ENCODE results near the gene BCL2L13. TPM values are rescaled to one million over a fixed set of nuclear protein-coding genes. Genes with fewer than 3 reads are reported as not detected.

Gene BCL2L13
- total and polyA plus RNA-seq, 9 donors = 35.2 to 46.4 (median 40.2) TPM

DNA sequence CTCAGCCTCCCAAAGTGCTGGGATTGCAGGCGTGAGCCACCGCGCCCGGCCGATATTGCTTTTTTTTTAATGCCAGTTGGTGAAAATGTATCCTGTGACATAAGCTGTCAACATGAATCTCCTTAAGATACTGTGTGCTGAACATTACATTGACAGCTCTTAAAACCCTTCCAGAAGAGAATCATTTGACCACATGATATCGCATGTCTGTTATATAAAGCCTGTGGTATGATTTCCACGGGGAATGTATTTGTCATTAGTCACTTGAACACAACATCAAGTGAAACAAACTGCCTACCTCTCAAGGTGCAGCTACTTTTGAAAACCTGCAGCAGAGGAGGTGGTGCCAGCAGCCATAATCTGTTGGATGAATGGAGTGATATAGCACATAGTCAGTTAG is 67.0 kb downstream of the BCL2L13 start:
- Histone ChIP-seq H3K27me3 (ENCODE audit: control insufficient read depth, insufficient read depth, low read length) (no peaks in the 10 kb centered on the region), H3K36me3 (ENCODE audit: control insufficient read depth, insufficient read depth, low read length) (peaks cover 17% of the 10 kb centered on the region), H3K4me1 (ENCODE audit: control insufficient read depth, insufficient read depth, low read length) (no peaks in the 10 kb centered on the region), H3K9me3 (replicated peaks; ENCODE audit: control insufficient read depth, low read depth, low read length) (no peaks in the 10 kb centered on the region), H3K27ac (ENCODE audit: low read length) (no peak overlapping the region), H3K4me3 (ENCODE audit: low read length) (no peak overlapping the region)
- no peak for DNase-seq
- WGBS (ENCODE audit: insufficient coverage) = 100% methylated on average over 3 of the region's 7 CpGs

DNA sequence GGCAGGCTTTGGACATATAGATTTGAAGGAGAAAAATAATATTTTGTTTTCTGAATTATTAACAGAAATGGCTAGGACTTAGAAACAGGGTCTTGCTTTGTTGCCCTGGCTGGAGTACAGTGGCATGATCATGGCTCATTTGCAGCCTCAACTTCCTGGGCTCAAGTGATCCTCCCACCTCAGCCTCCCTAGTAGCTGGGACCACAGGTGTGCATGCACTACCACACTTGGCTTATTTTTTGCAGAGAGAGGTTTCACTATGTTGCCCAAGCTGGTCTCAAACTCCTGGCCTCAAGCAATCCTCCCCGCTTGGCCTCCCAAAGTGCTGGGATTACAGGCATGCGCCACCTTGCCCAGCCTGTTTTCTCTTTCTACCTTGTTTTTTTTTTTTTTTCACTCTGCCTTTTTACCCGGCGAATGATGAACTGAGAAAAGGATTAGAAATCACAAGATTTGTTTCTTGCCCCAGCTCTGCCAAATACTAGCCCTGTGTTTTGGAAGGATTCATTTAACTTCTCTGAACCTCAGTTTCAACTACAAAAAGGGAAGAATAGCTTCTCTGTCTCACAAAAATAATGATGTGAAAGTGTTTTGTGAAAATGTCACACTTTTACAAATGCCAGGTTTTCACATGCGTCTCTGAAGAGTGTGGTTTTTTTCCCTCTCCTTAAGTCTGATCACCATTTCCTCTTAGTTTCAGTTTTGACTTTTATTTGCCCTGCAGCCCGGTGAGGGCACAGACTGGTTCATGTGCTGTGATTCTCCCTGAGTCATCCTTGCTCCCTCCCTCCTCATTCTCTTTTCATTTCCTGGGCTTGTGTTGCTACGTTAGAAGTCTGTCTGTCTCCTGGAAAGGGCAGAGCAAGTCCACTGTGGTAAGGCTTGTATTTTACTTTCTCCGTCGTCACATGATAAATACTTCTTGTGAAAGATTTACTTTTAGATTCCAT is 67.7 kb downstream of the BCL2L13 start:
- no peaks in the 10 kb centered on the region for H3K9me3 ChIP-seq (replicated peaks; ENCODE audit: control insufficient read depth, low read depth, low read length)
- no peak overlapping the region for H3K4me3 ChIP-seq (ENCODE audit: low read length)
- peaks cover 17% of the 10 kb centered on the region for H3K36me3 ChIP-seq (ENCODE audit: control insufficient read depth, insufficient read depth, low read length)
- H3K27me3 ChIP-seq (ENCODE audit: control insufficient read depth, insufficient read depth, low read length) = no peaks in the 10 kb centered on the region
- H3K27ac ChIP-seq (ENCODE audit: low read length) = no peak overlapping the region
- no CpG with 5 or more reads among the region's 9 CpGs for WGBS (ENCODE audit: insufficient coverage)
- DNase-seq = peak; percentile 69
- no peaks in the 10 kb centered on the region for H3K4me1 ChIP-seq (ENCODE audit: control insufficient read depth, insufficient read depth, low read length)

DNA sequence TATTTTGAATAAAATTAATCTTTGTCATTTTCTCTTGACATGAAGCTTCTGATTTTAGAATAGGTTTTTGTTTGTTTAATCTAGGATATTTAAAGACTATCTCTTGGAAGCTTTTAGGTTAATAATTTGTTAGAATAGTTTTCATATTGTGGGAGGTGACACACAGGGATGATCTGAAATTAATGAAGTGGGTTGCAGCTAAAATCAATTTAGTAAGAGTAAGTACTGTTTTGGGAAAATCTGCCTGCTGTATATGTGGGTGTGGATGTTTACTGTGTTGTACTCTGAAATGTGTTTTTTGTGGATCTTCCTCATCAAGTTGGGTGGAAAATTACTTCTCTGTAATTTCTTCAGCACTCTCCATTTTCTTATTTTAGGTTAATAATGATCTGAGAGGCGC is 68.4 kb downstream of the BCL2L13 start:
- no CpG with 5 or more reads among the region's 1 CpG for WGBS (ENCODE audit: insufficient coverage)
- no peak for DNase-seq
- Histone ChIP-seq H3K27me3 (ENCODE audit: control insufficient read depth, insufficient read depth, low read length) (no peaks in the 10 kb centered on the region), H3K27ac (ENCODE audit: low read length) (no peak overlapping the region), H3K4me3 (ENCODE audit: low read length) (no peak overlapping the region), H3K4me1 (ENCODE audit: control insufficient read depth, insufficient read depth, low read length) (no peaks in the 10 kb centered on the region), H3K36me3 (ENCODE audit: control insufficient read depth, insufficient read depth, low read length) (peaks cover 20% of the 10 kb centered on the region), H3K9me3 (replicated peaks; ENCODE audit: control insufficient read depth, low read depth, low read length) (no peaks in the 10 kb centered on the region)

DNA sequence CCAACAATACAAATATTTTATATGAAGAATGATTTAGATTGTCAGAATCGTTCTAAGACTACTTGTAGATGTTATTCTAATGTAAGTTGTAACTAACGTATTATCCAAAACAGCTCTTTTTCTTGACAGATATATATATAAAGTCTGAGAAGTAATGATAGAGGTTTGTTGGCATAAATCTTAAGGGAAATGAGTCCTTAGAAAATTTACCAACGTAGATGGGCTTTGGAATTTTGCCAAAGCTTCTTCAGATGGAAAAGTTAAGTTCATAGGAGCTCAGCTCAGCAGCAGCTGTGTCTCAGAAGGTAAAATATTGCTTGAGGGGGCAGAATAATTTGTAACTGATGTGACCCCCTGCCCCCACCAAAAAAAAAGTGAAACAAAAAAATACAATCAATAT is 69.0 kb downstream of the BCL2L13 start:
- WGBS (ENCODE audit: insufficient coverage) = no CpG with 5 or more reads among the region's 3 CpGs
- Histone ChIP-seq H3K4me1 (ENCODE audit: control insufficient read depth, insufficient read depth, low read length) (no peaks in the 10 kb centered on the region), H3K36me3 (ENCODE audit: control insufficient read depth, insufficient read depth, low read length) (peaks cover 16% of the 10 kb centered on the region), H3K9me3 (replicated peaks; ENCODE audit: control insufficient read depth, low read depth, low read length) (no peaks in the 10 kb centered on the region), H3K27ac (ENCODE audit: low read length) (no peak overlapping the region), H3K27me3 (ENCODE audit: control insufficient read depth, insufficient read depth, low read length) (no peaks in the 10 kb centered on the region), H3K4me3 (ENCODE audit: low read length) (no peak overlapping the region)
- DNase-seq = peak; percentile 37

DNA sequence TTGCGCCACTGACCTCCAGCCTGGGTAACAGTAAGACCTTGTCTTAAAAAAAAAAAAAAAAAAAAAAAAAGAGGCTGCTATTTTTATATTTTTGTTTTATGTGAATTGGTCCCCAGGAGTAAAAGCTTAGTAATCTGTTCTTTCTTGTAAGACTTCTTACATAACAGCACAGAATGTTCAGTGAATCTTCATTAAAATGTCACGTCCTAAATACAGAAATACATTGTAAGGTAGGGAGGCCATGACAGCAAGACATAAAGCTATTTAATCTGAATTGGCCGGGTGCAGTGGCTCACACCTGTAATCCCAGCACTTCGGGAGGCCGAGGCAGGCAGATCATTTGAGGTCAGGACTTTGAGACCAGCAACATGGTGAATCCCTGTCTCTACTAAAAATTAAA is 71.5 kb downstream of the BCL2L13 start:
- Histone ChIP-seq H3K4me1 (ENCODE audit: control insufficient read depth, insufficient read depth, low read length) (no peaks in the 10 kb centered on the region), H3K36me3 (ENCODE audit: control insufficient read depth, insufficient read depth, low read length) (peaks cover 12% of the 10 kb centered on the region), H3K4me3 (ENCODE audit: low read length) (no peak overlapping the region), H3K27ac (ENCODE audit: low read length) (no peak overlapping the region), H3K9me3 (replicated peaks; ENCODE audit: control insufficient read depth, low read depth, low read length) (no peaks in the 10 kb centered on the region), H3K27me3 (ENCODE audit: control insufficient read depth, insufficient read depth, low read length) (no peaks in the 10 kb centered on the region)
- 89% methylated on average over 3 of the region's 5 CpGs for WGBS (ENCODE audit: insufficient coverage)
- DNase-seq = no peak

DNA sequence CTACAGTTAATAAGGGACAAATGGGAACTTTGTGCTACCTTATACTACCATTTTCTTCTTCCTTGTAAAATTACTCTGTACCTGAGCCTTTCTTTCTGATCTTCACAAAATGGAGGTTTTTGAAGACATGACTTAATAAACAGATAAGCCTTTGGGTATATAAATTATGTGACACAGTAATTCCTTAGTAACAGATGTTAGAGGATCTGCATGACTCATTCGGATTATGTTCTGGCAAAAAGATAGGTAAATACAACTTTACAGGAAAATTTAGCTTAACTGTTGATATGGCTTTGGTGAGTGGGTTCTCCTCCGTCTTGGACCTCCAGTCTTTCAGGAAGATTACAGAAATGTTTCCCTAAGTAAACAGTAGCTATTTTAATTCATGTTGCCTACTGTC is 73.9 kb downstream of the BCL2L13 start:
- H3K4me3 ChIP-seq (ENCODE audit: low read length) = no peak overlapping the region
- DNase-seq = no peak
- peaks cover 4% of the 10 kb centered on the region for H3K36me3 ChIP-seq (ENCODE audit: control insufficient read depth, insufficient read depth, low read length)
- no peak overlapping the region for H3K27ac ChIP-seq (ENCODE audit: low read length)
- WGBS (ENCODE audit: insufficient coverage) = no CpG with 5 or more reads among the region's 2 CpGs
- no peaks in the 10 kb centered on the region for H3K27me3 ChIP-seq (ENCODE audit: control insufficient read depth, insufficient read depth, low read length)
- no peaks in the 10 kb centered on the region for H3K4me1 ChIP-seq (ENCODE audit: control insufficient read depth, insufficient read depth, low read length)
- no peaks in the 10 kb centered on the region for H3K9me3 ChIP-seq (replicated peaks; ENCODE audit: control insufficient read depth, low read depth, low read length)

DNA sequence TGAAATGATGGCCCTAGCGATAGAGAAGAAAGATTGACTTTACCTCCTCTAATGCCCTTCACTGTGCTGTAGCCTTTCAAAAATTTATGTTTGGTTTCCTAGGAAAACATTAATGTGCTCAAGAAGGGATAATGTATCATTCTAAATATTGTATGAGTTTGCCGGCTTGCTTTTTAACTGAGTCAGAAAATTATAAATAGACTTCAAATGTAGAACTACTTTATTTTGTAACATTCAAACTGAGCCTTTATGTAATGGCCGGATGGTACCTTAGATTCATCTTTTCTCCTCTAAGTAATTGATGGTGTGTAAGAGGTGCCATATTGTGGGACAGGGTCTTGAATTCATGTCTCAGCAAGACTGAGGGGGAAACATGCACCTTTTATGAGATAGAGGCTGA is 78.0 kb downstream of the BCL2L13 start:
- Histone ChIP-seq H3K27me3 (ENCODE audit: control insufficient read depth, insufficient read depth, low read length) (no peaks in the 10 kb centered on the region), H3K4me3 (ENCODE audit: low read length) (no peak overlapping the region), H3K27ac (ENCODE audit: low read length) (no peak overlapping the region), H3K9me3 (replicated peaks; ENCODE audit: control insufficient read depth, low read depth, low read length) (no peaks in the 10 kb centered on the region), H3K4me1 (ENCODE audit: control insufficient read depth, insufficient read depth, low read length) (no peaks in the 10 kb centered on the region), H3K36me3 (ENCODE audit: control insufficient read depth, insufficient read depth, low read length) (no peaks in the 10 kb centered on the region)
- no peak for DNase-seq
- no CpG with 5 or more reads among the region's 3 CpGs for WGBS (ENCODE audit: insufficient coverage)

DNA sequence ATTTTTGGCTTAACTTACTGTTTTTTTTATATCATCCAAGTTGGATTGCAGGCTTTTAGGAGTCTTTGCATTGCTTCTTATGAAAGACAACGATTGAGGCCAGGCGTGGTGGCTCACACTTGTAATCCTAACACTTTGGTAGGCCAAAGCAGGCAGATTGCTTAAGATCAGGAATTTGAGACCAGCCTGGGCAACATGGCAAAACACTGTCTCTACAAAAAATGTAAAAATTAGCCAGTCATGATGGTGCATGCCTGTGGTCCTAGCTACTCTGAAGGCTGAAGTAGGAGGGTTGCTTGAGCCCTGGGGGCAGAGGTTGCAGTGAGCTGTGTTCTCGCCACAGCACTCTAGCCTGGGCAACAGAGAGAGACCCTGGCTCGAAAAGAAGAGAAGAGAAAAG is 79.2 kb downstream of the BCL2L13 start:
- no peak for DNase-seq
- 90% methylated on average over 4 of the region's 4 CpGs for WGBS (ENCODE audit: insufficient coverage)
- H3K4me3 ChIP-seq (ENCODE audit: low read length) = no peak overlapping the region
- no peaks in the 10 kb centered on the region for H3K4me1 ChIP-seq (ENCODE audit: control insufficient read depth, insufficient read depth, low read length)
- H3K27ac ChIP-seq (ENCODE audit: low read length) = no peak overlapping the region
- H3K36me3 ChIP-seq (ENCODE audit: control insufficient read depth, insufficient read depth, low read length) = no peaks in the 10 kb centered on the region
- H3K9me3 ChIP-seq (replicated peaks; ENCODE audit: control insufficient read depth, low read depth, low read length) = no peaks in the 10 kb centered on the region
- no peaks in the 10 kb centered on the region for H3K27me3 ChIP-seq (ENCODE audit: control insufficient read depth, insufficient read depth, low read length)

DNA sequence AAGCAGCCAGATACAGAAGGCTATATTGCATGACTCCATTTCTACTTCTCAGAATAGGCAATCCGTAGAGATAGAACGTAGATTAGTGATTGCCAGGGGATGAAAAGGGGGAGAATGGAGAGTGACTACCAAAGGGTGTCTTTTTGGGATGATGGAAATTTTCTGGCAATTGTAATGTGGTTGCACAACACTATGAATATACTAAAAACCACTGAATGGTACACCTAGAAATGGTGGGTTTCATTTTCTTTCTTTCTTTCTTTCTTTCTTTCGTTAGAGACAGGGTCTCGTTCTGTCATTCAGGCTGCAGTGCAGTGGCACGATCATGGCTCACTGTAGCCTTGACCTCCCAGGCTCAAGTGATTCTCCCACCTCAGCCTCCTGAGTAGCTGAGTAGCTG is 81.4 kb downstream of the BCL2L13 start:
- H3K4me3 ChIP-seq (ENCODE audit: low read length) = no peak overlapping the region
- H3K27me3 ChIP-seq (ENCODE audit: control insufficient read depth, insufficient read depth, low read length) = no peaks in the 10 kb centered on the region
- H3K36me3 ChIP-seq (ENCODE audit: control insufficient read depth, insufficient read depth, low read length) = peaks cover 3% of the 10 kb centered on the region
- H3K27ac ChIP-seq (ENCODE audit: low read length) = no peak overlapping the region
- H3K4me1 ChIP-seq (ENCODE audit: control insufficient read depth, insufficient read depth, low read length) = peaks cover 3% of the 10 kb centered on the region
- no peak for DNase-seq
- no peaks in the 10 kb centered on the region for H3K9me3 ChIP-seq (replicated peaks; ENCODE audit: control insufficient read depth, low read depth, low read length)
- WGBS (ENCODE audit: insufficient coverage) = 100% methylated on average over 1 of the region's 5 CpGs

DNA sequence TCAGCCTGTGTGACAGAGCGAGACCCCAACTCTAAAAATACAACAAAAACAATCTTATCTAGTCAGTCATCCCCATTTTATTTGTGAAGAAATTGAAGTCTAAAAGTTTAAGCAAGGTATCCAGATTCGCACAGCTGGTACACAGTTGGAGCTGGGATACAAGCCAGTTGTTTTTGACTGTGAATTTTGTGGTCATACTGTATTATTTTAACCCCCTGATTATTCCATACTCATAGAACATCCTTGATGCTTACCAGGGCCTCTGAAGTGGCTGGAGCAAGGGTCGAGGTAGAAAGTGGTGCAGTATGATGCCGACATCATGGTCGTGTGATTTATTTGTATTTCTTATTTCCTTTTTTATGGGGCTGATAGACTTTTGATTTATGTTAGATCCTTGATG is 85.7 kb downstream of the BCL2L13 start:
- no peak overlapping the region for H3K4me3 ChIP-seq (ENCODE audit: low read length)
- WGBS (ENCODE audit: insufficient coverage) = no CpG with 5 or more reads among the region's 5 CpGs
- no peaks in the 10 kb centered on the region for H3K9me3 ChIP-seq (replicated peaks; ENCODE audit: control insufficient read depth, low read depth, low read length)
- peaks cover 28% of the 10 kb centered on the region for H3K36me3 ChIP-seq (ENCODE audit: control insufficient read depth, insufficient read depth, low read length)
- no peak for DNase-seq
- H3K27me3 ChIP-seq (ENCODE audit: control insufficient read depth, insufficient read depth, low read length) = no peaks in the 10 kb centered on the region
- H3K4me1 ChIP-seq (ENCODE audit: control insufficient read depth, insufficient read depth, low read length) = peaks cover 26% of the 10 kb centered on the region
- peak overlapping the region; percentile 82 for H3K27ac ChIP-seq (ENCODE audit: low read length)
